Mesenchymal stem cell (in vitro differentiated cells and primary cell): ENCODE data around the gene AP4B1.
"Not testable (repeated sequence)": the region's sequence is repeated elsewhere in the genome, so short reads cannot be mapped to it uniquely, and the experiment has no call there.

Experiments
- DNase-seq: peaks from one replicate; pipeline ENCODE4 v3.0.0-alpha.2; 2013
- H2AFZ ChIP-seq: one replicate; pipeline ENCODE4 v1.6.1; 2013; ENCODE audit warnings: low read depth, mild to moderate bottlenecking, control low read depth, inconsistent platforms, low read length, moderate library complexity
- H2AK5ac ChIP-seq: 2 replicates; pipeline ENCODE4 v1.6.1; 2013; ENCODE audit warnings: low read length, moderate library complexity, mild to moderate bottlenecking, inconsistent platforms; ENCODE audit not compliant: severe bottlenecking
- H2BK120ac ChIP-seq: one replicate; pipeline ENCODE4 v1.6.1; 2013; ENCODE audit warnings: low read depth, mild to moderate bottlenecking, inconsistent platforms, low read length, moderate library complexity
- H2BK12ac ChIP-seq, 2 experiments: one replicate each; pipeline ENCODE4 v1.6.1; 2013; ENCODE audit warnings: inconsistent platforms in 2 of 2, low read length in 2 of 2, mild to moderate bottlenecking in 2 of 2, moderate library complexity in 2 of 2, control low read depth in 1 of 2
- H2BK15ac ChIP-seq: one replicate; pipeline ENCODE4 v1.6.1; 2013; ENCODE audit warnings: mild to moderate bottlenecking, low read depth, inconsistent platforms; ENCODE audit not compliant: poor library complexity, severe bottlenecking
- H2BK5ac ChIP-seq: 2 replicates; pipeline ENCODE4 v1.6.1; 2013; ENCODE audit warnings: low read depth, mild to moderate bottlenecking, low read length, control low read depth, inconsistent platforms; ENCODE audit not compliant: poor library complexity, severe bottlenecking
- H3K14ac ChIP-seq, 2 experiments: one replicate each; pipeline ENCODE4 v1.6.1; 2013; ENCODE audit warnings: inconsistent platforms in 2 of 2, low read length in 2 of 2, control low read depth in 1 of 2, mild to moderate bottlenecking in 1 of 2, moderate library complexity in 1 of 2
- H3K18ac ChIP-seq, 2 experiments: one replicate each; pipeline ENCODE4 v1.6.1; 2013; ENCODE audit warnings: inconsistent platforms in 2 of 2, low read length in 2 of 2, control low read depth in 1 of 2, low read depth in 1 of 2, mild to moderate bottlenecking in 1 of 2
- H3K23ac ChIP-seq, 2 experiments: one replicate each; pipeline ENCODE4 v1.6.1; 2013; ENCODE audit warnings: inconsistent platforms in 2 of 2, low read length in 2 of 2, mild to moderate bottlenecking in 2 of 2, moderate library complexity in 2 of 2, control low read depth in 1 of 2
- H3K27ac ChIP-seq: 2 replicates; pipeline ENCODE4 v1.5.1; 2013; ENCODE audit warnings: mild to moderate bottlenecking, moderate library complexity, low read length, control low read depth, inconsistent platforms; ENCODE audit not compliant: poor library complexity, severe bottlenecking
- H3K27me3 ChIP-seq, 2 experiments: 2 replicates each; pipeline versions ENCODE4 v1.6.1 to v1.7.0; 2013; ENCODE audit warnings: low read length in 2 of 2, mild to moderate bottlenecking in 2 of 2, moderate library complexity in 2 of 2, control low read depth in 1 of 2, inconsistent platforms in 1 of 2; ENCODE audit not compliant: control insufficient read depth in 1 of 2, insufficient read depth in 1 of 2
- H3K36me3 ChIP-seq, 2 experiments: 2 replicates each; pipeline versions ENCODE4 v1.6.1 to v1.7.0; 2013; ENCODE audit warnings: low read length in 2 of 2, control low read depth in 1 of 2, inconsistent platforms in 1 of 2, low read depth in 1 of 2, mild to moderate bottlenecking in 1 of 2; ENCODE audit not compliant: insufficient read depth in 2 of 2, control insufficient read depth in 1 of 2
- H3K4ac ChIP-seq, 2 experiments: one replicate each; pipeline ENCODE4 v1.6.1; 2013; ENCODE audit warnings: inconsistent platforms in 2 of 2, low read length in 2 of 2, mild to moderate bottlenecking in 2 of 2, moderate library complexity in 2 of 2, control low read depth in 1 of 2, low read depth in 1 of 2
- H3K4me1 ChIP-seq: 2 replicates; pipeline ENCODE4 v1.6.1; 2013; ENCODE audit warnings: low read depth, low read length, control low read depth; ENCODE audit not compliant: control insufficient read depth, insufficient read depth
- H3K4me2 ChIP-seq: 2 replicates; pipeline ENCODE4 v1.6.1; 2013; ENCODE audit warnings: low read length, mild to moderate bottlenecking, inconsistent platforms; ENCODE audit not compliant: poor library complexity, severe bottlenecking
- H3K4me3 ChIP-seq, 2 experiments: 2 replicates each; pipeline versions ENCODE4 v1.5.1 to v1.7.0; 2013; ENCODE audit warnings: low read length in 2 of 2, mild to moderate bottlenecking in 2 of 2, control low read depth in 1 of 2, low read depth in 1 of 2; ENCODE audit not compliant: insufficient read depth in 1 of 2
- H3K79me1 ChIP-seq: replicated peaks from 2 replicates; pipeline ENCODE4 v1.6.1; 2013; ENCODE audit warnings: mild to moderate bottlenecking, control low read depth, low read length, inconsistent platforms; ENCODE audit not compliant: poor library complexity, severe bottlenecking
- H3K9ac ChIP-seq: 2 replicates; pipeline ENCODE4 v1.7.0; 2013; ENCODE audit warnings: mild to moderate bottlenecking, low read length, moderate library complexity
- H3K9me3 ChIP-seq: 2 replicates; pipeline ENCODE4 v1.7.0; 2013; ENCODE audit warnings: mild to moderate bottlenecking, low read length; ENCODE audit not compliant: control insufficient read depth
- H4K8ac ChIP-seq: one replicate; pipeline ENCODE4 v1.6.1; 2013; ENCODE audit warnings: inconsistent platforms, mild to moderate bottlenecking, low read length, moderate library complexity
- H4K91ac ChIP-seq: one replicate; pipeline ENCODE4 v1.6.1; 2013; ENCODE audit warnings: mild to moderate bottlenecking, low read length, inconsistent platforms
- WGBS: methylation state at CpG from one replicate; pipeline ENCODE4 v1.1.7; 2013; ENCODE audit warnings: mixed read lengths; 5-methylcytosine and 5-hydroxymethylcytosine counted together

Gene AP4B1

GRCh38 chr1:113852694-113853093, 51.9 kb downstream of the AP4B1 start:
- not testable (repeated sequence) for H3K27ac ChIP-seq, H3K9me3 ChIP-seq, H3K36me3 ChIP-seq, H3K4me3 ChIP-seq, H2BK5ac ChIP-seq, H2BK120ac ChIP-seq, H3K18ac ChIP-seq, H2AFZ ChIP-seq, H4K8ac ChIP-seq, DNase-seq, H3K4ac ChIP-seq, H3K4me1 ChIP-seq, H3K14ac ChIP-seq, H4K91ac ChIP-seq, H3K4me2 ChIP-seq, H3K23ac ChIP-seq, H2AK5ac ChIP-seq, H2BK12ac ChIP-seq, H3K27me3 ChIP-seq, H2BK15ac ChIP-seq, H3K79me1 ChIP-seq
- 97% methylated on average over 6 of the region's 6 CpGs for WGBS
- peak overlapping the region; percentile 52 for H3K9ac ChIP-seq

DNA sequence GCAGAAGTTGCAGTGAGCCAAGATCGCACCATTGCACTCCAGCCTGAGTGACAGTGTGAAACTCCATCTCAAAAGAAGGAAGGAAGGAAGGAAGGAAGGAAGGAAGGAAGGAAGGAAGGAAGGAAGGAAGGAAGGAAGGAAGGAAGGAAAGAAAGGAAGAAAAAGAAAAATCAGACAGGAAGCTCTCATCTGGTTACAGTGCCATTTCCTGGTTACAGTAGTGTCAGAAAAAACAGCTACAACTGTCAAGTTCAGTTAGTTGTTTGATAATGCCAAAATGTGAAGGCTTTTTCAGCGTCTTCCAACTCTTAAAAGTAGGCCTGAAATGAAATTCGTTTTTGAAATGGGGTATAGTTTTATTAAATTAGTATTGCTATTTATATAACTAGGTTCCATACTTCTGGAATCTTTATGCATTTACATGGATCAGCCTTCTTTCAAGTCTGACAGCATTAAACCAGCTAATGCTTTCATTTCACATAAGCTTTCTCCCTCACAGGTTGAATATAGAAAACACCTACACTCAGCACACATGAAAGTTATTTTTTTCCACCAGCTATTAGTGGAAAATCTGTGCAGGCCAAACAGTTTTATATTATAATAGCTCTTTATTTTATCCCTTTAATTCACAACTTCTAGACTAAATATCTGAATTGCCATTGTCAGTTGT, 54.3 kb downstream of the AP4B1 start:
- Histone ChIP-seq H3K4ac (no peak overlapping the region), H4K8ac (no peak overlapping the region), H2BK15ac (no peak overlapping the region), H2BK5ac (no peak overlapping the region), H3K4me2 (no peak overlapping the region), H3K4me1 (no peaks in the 10 kb centered on the region), H4K91ac (no peak overlapping the region), H3K9me3 (peaks cover 7% of the 10 kb centered on the region), H2AFZ (no peak overlapping the region), H3K23ac (no peak overlapping the region), H3K4me3 (no peak overlapping the region), H2BK120ac (no peak overlapping the region), H3K36me3 (no peaks in the 10 kb centered on the region), H3K18ac (no peak overlapping the region), H3K27ac (no peak overlapping the region), H3K79me1 (no peaks in the 10 kb centered on the region), H3K9ac (no peak overlapping the region), H3K27me3 (no peaks in the 10 kb centered on the region), H2AK5ac (no peak overlapping the region), H3K14ac (no peak overlapping the region), H2BK12ac (no peak overlapping the region)
- WGBS, result 97% methylated on average over 1 of the region's 3 CpGs
- DNase-seq, result no peak

DNA sequence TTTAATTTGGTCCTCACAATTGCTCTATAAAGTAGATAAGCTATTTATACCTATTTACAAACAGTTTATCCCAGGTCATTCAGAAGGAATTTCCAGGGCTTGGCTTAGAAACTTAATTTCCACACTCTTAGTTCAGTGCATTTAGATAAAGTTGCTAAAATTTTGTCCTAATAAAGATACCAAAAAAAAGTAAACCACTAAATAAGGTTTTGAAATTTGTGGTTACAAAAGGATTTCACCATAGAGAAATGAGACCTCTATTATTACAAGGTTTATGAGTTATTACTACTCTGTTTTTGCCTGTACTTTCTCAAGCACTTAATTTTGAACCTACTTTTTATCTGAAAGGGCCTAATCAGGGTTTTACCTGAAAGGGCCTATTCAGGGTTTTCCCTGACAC, 55.5 kb downstream of the AP4B1 start:
- H2BK120ac ChIP-seq, result no peak overlapping the region
- no peak for DNase-seq
- no peak overlapping the region for H3K14ac ChIP-seq
- no peak overlapping the region for H3K4me3 ChIP-seq
- no peaks in the 10 kb centered on the region for H3K79me1 ChIP-seq
- no peak overlapping the region for H4K91ac ChIP-seq
- H2AK5ac ChIP-seq, result no peak overlapping the region
- H2AFZ ChIP-seq, result no peak overlapping the region
- no peaks in the 10 kb centered on the region for H3K27me3 ChIP-seq
- H3K23ac ChIP-seq, result no peak overlapping the region
- H3K4me1 ChIP-seq, result no peaks in the 10 kb centered on the region
- H3K18ac ChIP-seq, result no peak overlapping the region
- H3K36me3 ChIP-seq, result no peaks in the 10 kb centered on the region
- no peak overlapping the region for H3K9ac ChIP-seq
- no peak overlapping the region for H2BK12ac ChIP-seq
- H3K9me3 ChIP-seq, result peaks cover 7% of the 10 kb centered on the region
- no peak overlapping the region for H2BK5ac ChIP-seq
- no peak overlapping the region for H3K4me2 ChIP-seq
- no peak overlapping the region for H2BK15ac ChIP-seq
- no peak overlapping the region for H3K27ac ChIP-seq
- no peak overlapping the region for H3K4ac ChIP-seq
- H4K8ac ChIP-seq, result no peak overlapping the region

GRCh38 chr1:113846391-113847035, 58.1 kb downstream of the AP4B1 start:
- no peak overlapping the region for H3K27ac ChIP-seq
- H3K4ac ChIP-seq, result no peak overlapping the region
- H2BK120ac ChIP-seq, result no peak overlapping the region
- H3K14ac ChIP-seq, result no peak overlapping the region
- H4K8ac ChIP-seq, result no peak overlapping the region
- no peak overlapping the region for H3K4me3 ChIP-seq
- H2BK15ac ChIP-seq, result no peak overlapping the region
- H3K9me3 ChIP-seq, result peaks cover 7% of the 10 kb centered on the region
- no peaks in the 10 kb centered on the region for H3K27me3 ChIP-seq
- no peak overlapping the region for H2BK12ac ChIP-seq
- no peaks in the 10 kb centered on the region for H3K36me3 ChIP-seq
- no peak overlapping the region for H3K4me2 ChIP-seq
- no peak overlapping the region for H3K23ac ChIP-seq
- H3K79me1 ChIP-seq, result no peaks in the 10 kb centered on the region
- no CpG with 5 or more reads among the region's 2 CpGs for WGBS
- no peak for DNase-seq
- H4K91ac ChIP-seq, result no peak overlapping the region
- no peaks in the 10 kb centered on the region for H3K4me1 ChIP-seq
- no peak overlapping the region for H3K9ac ChIP-seq
- H2BK5ac ChIP-seq, result no peak overlapping the region
- H2AK5ac ChIP-seq, result no peak overlapping the region
- no peak overlapping the region for H3K18ac ChIP-seq
- H2AFZ ChIP-seq, result no peak overlapping the region
